BLaER1 (cell line): ENCODE measurements around the gene CUL1.

Experiments
- H3K27ac ChIP-seq: shearing (Covaris generic); formaldehyde crosslinking; 2 replicates; pipeline ENCODE4 v1.8.1; 2022
- H3K27me3 ChIP-seq: shearing (Covaris generic); formaldehyde crosslinking; 2 replicates; pipeline ENCODE4 v1.8.1; 2022
- H3K36me3 ChIP-seq: shearing (Covaris generic); formaldehyde crosslinking; 2 replicates; pipeline ENCODE4 v1.8.1; 2022
- H3K4me1 ChIP-seq: shearing (Covaris generic); formaldehyde crosslinking; 2 replicates; pipeline ENCODE4 v1.8.1; 2022
- H3K4me2 ChIP-seq: shearing (Covaris generic); formaldehyde crosslinking; 2 replicates; pipeline ENCODE4 v1.8.1; 2022
- H3K4me3 ChIP-seq: shearing (Covaris generic); formaldehyde crosslinking; 2 replicates; pipeline ENCODE4 v1.8.1; 2022
- H3K9ac ChIP-seq: shearing (Covaris generic); formaldehyde crosslinking; 2 replicates; pipeline ENCODE4 v1.8.1; 2022
- H3K9me3 ChIP-seq: shearing (Covaris generic); formaldehyde crosslinking; 2 replicates; pipeline ENCODE4 v1.8.1; 2022
- H4K20me1 ChIP-seq: shearing (Covaris generic); formaldehyde crosslinking; 2 replicates; pipeline ENCODE4 v1.8.1; 2022
- Cebpa-rat ChIP-seq: shearing (Covaris generic); IDR thresholded peaks from 2 replicates; pipeline ENCODE4 v1.8.1; 2022

The CUL1 gene

DNA sequence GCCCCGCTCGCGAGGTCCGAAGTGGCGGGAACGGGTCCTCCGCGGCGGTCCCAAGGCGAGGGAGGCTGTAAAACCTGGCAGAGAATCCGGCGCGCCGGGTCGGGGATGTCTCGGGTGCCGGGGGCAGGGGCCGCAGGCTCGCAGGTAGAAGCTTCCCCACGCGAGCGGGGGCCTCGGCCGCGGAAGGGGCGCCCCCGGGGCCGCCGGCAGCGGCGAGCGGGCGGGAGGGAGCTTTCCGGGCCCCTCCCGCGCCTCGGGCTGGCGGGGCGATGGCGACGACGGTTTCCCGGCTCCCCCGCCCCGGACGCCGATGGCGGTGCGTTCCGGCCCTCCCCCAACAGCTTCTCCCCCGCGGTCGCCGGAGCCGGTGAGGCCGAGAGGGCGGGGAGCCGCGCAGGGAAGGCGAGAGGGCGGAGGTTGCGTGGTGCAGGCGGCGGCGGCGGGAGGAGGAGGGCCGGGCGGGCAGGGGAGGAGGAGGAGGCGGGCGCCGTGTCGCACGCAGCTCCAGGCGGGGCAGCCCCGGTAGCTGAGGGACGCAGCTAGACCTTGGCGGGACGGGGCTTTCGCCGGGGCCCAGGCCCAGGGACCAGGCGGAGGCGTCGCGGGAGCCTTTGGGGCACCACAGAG is at the start of gene CUL1:
TSS of gene CUL1 (plus strand) at position 507 of the 627 bp plus-strand sequence. CDS start 31,220 bp downstream, outside the sequence.
- no peaks in the 10 kb centered on the region for H3K36me3 ChIP-seq
- no peak for TF ChIP-seq Cebpa-rat
- H3K4me3 ChIP-seq: peak within 1 kb of the TSS; percentile 97
- H3K27me3 ChIP-seq: no peaks in the 10 kb centered on the region
- peaks cover 47% of the 10 kb centered on the region for H3K4me1 ChIP-seq
- no peaks in the 10 kb centered on the region for H3K9me3 ChIP-seq
- peaks cover 42% of the 10 kb centered on the region for H4K20me1 ChIP-seq
- peak within 1 kb of the TSS; percentile 100 for H3K27ac ChIP-seq
- peak within 1 kb of the TSS; percentile 100 for H3K9ac ChIP-seq
- H3K4me2 ChIP-seq: peak within 1 kb of the TSS; percentile 90

GRCh38 chr7:148650232-148650858 is 48.4 kb upstream of the CUL1 start:
- no peak for TF ChIP-seq Cebpa-rat
- H3K9me3 ChIP-seq: no peaks in the 10 kb centered on the region
- no peak overlapping the region for H3K27ac ChIP-seq
- H3K36me3 ChIP-seq: no peaks in the 10 kb centered on the region
- H3K4me1 ChIP-seq: no peaks in the 10 kb centered on the region
- H3K27me3 ChIP-seq: no peaks in the 10 kb centered on the region
- no peak overlapping the region for H3K4me2 ChIP-seq
- no peak overlapping the region for H3K4me3 ChIP-seq
- H3K9ac ChIP-seq: no peak overlapping the region
- H4K20me1 ChIP-seq: no peaks in the 10 kb centered on the region

- Histone ChIP-seq H3K4me1 (no peaks in the 10 kb centered on the region), H3K4me3 (no peak overlapping the region), H4K20me1 (no peaks in the 10 kb centered on the region), H3K36me3 (no peaks in the 10 kb centered on the region), H3K27ac (no peak overlapping the region), H3K27me3 (no peaks in the 10 kb centered on the region), H3K4me2 (no peak overlapping the region), H3K9ac (no peak overlapping the region), H3K9me3 (no peaks in the 10 kb centered on the region)
- TF ChIP-seq Cebpa-rat: no peak
Measured at GRCh38 chr7:148652773-148653172, 45.9 kb upstream of the CUL1 start.

DNA sequence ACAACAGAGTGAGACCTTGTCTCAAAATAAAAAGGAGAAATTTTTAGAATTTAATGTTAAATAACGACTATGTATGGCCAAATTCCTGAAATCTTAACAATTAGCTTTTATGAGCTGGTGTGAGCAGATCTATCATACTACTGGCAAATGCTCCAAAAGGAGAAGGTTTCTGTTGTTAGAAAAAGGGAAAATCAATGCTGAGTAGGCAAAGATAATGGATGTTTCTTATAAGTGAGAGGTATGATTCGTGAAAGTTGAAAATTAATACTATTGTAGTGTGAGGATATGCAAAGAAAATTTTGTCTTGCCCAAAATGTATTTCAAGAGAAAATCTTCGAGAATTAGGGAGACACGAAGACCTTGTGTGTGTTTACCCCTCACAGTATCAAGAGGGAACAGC is 40.8 kb upstream of the CUL1 start:
- Histone ChIP-seq H3K9me3 (peaks cover 2% of the 10 kb centered on the region), H3K4me2 (no peak overlapping the region), H3K27me3 (no peaks in the 10 kb centered on the region), H3K4me3 (no peak overlapping the region), H3K9ac (no peak overlapping the region), H3K4me1 (peaks cover 3% of the 10 kb centered on the region), H3K36me3 (no peaks in the 10 kb centered on the region), H4K20me1 (no peaks in the 10 kb centered on the region), H3K27ac (no peak overlapping the region)
- TF ChIP-seq Cebpa-rat: no peak

DNA sequence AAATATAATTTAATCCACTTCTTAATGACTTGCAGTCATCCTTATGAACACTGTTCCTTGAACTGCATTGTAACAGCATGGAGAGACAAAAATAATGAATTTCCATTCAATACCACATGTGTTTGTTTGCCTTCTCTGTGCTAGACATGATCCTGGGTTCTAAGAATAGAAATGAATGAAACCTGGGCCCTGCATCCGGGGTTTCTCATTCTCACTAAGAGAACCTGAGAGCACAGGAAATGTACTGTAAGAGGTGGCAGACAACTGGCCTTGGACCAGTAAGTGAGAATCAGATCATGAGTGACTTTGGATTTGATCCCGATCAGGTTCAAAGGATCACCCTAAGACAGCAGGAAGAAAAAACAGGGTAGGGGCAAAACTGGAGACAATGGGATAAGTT is 37.2 kb upstream of the CUL1 start:
- no peaks in the 10 kb centered on the region for H3K36me3 ChIP-seq
- no peak for TF ChIP-seq Cebpa-rat
- H3K4me2 ChIP-seq: no peak overlapping the region
- peaks cover 24% of the 10 kb centered on the region for H3K4me1 ChIP-seq
- no peak overlapping the region for H3K4me3 ChIP-seq
- H3K9ac ChIP-seq: no peak overlapping the region
- no peaks in the 10 kb centered on the region for H3K27me3 ChIP-seq
- no peaks in the 10 kb centered on the region for H4K20me1 ChIP-seq
- H3K9me3 ChIP-seq: peaks cover 7% of the 10 kb centered on the region
- no peak overlapping the region for H3K27ac ChIP-seq

- no peaks in the 10 kb centered on the region for H3K36me3 ChIP-seq
- H3K9ac ChIP-seq: no peak overlapping the region
- no peak for TF ChIP-seq Cebpa-rat
- peaks cover 7% of the 10 kb centered on the region for H3K9me3 ChIP-seq
- H3K4me3 ChIP-seq: no peak overlapping the region
- H3K27me3 ChIP-seq: no peaks in the 10 kb centered on the region
- H3K4me1 ChIP-seq: peaks cover 24% of the 10 kb centered on the region
- no peaks in the 10 kb centered on the region for H4K20me1 ChIP-seq
- peak overlapping the region; percentile 66; the same call in 1 of the 2 replicates for H3K4me2 ChIP-seq
- H3K27ac ChIP-seq: no peak overlapping the region
Measured at GRCh38 chr7:148662646-148663045, 36.1 kb upstream of the CUL1 start.

DNA sequence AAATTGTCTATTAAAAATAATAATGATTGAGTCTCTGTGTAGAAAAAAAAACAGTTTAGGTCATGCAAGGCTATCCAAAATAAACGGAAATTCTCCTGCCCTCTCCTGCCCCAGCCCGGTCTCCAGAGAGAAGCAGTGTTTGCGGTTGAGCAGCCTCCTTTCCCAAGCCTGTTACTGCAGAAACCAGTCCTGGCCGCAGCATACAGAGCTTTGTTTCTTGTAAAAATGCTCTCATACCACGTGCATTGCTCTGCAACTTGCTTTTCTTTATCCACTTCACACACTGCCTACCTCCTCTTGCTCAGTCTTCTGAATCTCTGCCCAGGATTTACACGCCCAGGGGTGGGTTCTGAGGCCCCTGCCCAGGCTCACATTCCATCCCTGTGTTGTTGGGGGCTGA is 34.4 kb upstream of the CUL1 start:
- H3K4me1 ChIP-seq: peaks cover 24% of the 10 kb centered on the region
- no peaks in the 10 kb centered on the region for H3K27me3 ChIP-seq
- H3K9ac ChIP-seq: no peak overlapping the region
- no peak for TF ChIP-seq Cebpa-rat
- peak overlapping the region; percentile 42; the same call in 1 of the 2 replicates for H3K27ac ChIP-seq
- peaks cover 7% of the 10 kb centered on the region for H3K9me3 ChIP-seq
- H3K36me3 ChIP-seq: no peaks in the 10 kb centered on the region
- no peaks in the 10 kb centered on the region for H4K20me1 ChIP-seq
- H3K4me3 ChIP-seq: no peak overlapping the region
- H3K4me2 ChIP-seq: peak overlapping the region; percentile 66

GRCh38 chr7:148665221-148665620 is 33.5 kb upstream of the CUL1 start:
- TF ChIP-seq Cebpa-rat: no peak
- Histone ChIP-seq H3K27ac (no peak overlapping the region), H4K20me1 (no peaks in the 10 kb centered on the region), H3K9me3 (peaks cover 7% of the 10 kb centered on the region), H3K27me3 (no peaks in the 10 kb centered on the region), H3K36me3 (no peaks in the 10 kb centered on the region), H3K4me3 (no peak overlapping the region), H3K9ac (no peak overlapping the region), H3K4me2 (no peak overlapping the region), H3K4me1 (peaks cover 24% of the 10 kb centered on the region)

DNA sequence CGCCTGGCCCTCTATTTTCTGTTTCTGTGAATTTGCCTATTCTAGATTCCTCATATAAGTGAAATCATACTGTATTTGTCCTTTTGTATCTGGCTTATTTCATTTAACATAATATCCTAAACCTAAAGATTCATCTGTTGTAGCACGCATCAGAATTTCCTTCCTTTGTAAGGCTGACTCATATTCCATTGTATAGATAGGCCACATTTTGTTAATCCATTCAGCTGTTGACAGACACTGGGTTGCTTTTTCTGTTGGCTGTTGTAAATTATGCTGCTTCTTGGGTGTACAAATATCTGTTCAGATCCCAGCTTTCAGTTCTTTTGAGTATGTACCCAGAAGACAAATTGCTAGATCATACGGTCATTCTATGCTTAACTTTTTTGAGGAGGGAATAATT is 28.8 kb upstream of the CUL1 start:
- no peak overlapping the region for H3K27ac ChIP-seq
- peaks cover 18% of the 10 kb centered on the region for H3K9me3 ChIP-seq
- no peak overlapping the region for H3K9ac ChIP-seq
- H3K4me3 ChIP-seq: no peak overlapping the region
- peaks cover 14% of the 10 kb centered on the region for H3K4me1 ChIP-seq
- H3K36me3 ChIP-seq: no peaks in the 10 kb centered on the region
- no peaks in the 10 kb centered on the region for H4K20me1 ChIP-seq
- H3K4me2 ChIP-seq: no peak overlapping the region
- TF ChIP-seq Cebpa-rat: no peak
- no peaks in the 10 kb centered on the region for H3K27me3 ChIP-seq

DNA sequence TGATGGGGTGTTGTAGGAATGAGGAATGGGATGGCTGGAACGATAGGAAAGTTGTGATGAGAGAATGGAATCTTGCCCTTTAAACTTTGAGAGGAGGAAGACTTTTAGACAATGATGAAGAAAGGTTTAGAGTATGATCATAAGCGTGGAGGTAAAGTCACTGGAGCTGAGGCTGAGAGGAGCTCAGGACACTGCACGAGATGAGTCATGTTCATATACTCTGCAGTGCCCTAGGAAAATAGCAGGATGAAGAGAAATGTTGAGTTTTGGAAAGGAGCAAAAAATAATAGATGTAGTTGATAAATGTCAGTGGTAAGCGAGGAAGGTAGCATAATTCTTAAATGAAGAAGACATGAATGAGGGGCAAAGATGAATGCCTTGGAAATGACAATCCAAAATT is 28.3 kb upstream of the CUL1 start:
- no peak for TF ChIP-seq Cebpa-rat
- no peaks in the 10 kb centered on the region for H4K20me1 ChIP-seq
- H3K9me3 ChIP-seq: peaks cover 23% of the 10 kb centered on the region
- no peak overlapping the region for H3K4me3 ChIP-seq
- H3K4me1 ChIP-seq: peaks cover 13% of the 10 kb centered on the region
- H3K27ac ChIP-seq: peak overlapping the region; percentile 52
- 0 out of 2 replicates have a peak overlapping the region, but pooled peaks have one; percentile 33 for H3K9ac ChIP-seq
- no peaks in the 10 kb centered on the region for H3K36me3 ChIP-seq
- H3K27me3 ChIP-seq: no peaks in the 10 kb centered on the region
- H3K4me2 ChIP-seq: peak overlapping the region; percentile 53
